Keratinocyte (primary cell): ENCODE measurements around the gene RNF112.

Experiments used
- EZH2 ChIP-seq: IDR thresholded peaks from one replicate; pipeline ENCODE4 v1.6.1; 2012; ENCODE audit warnings: inconsistent platforms, mild to moderate bottlenecking, low read length, moderate library complexity
- TF ChIP-seq, protein P1 (sequence below), 3 experiments: IDR thresholded peaks in 1 of 3; conservative IDR thresholded peaks in 1 of 3; optimal IDR thresholded peaks in 1 of 3; 2 replicates in 2 of 3; 3 replicates in 1 of 3; pipeline versions ENCODE3 to v1.5.1; 2011; ENCODE audit warnings: low read length in 3 of 3, mild to moderate bottlenecking in 3 of 3, moderate library complexity in 2 of 3, control low read depth in 1 of 3, inconsistent platforms in 1 of 3; ENCODE audit not compliant: insufficient read depth in 2 of 3; ENCODE audit errors: extremely low read depth in 1 of 3

DNA sequence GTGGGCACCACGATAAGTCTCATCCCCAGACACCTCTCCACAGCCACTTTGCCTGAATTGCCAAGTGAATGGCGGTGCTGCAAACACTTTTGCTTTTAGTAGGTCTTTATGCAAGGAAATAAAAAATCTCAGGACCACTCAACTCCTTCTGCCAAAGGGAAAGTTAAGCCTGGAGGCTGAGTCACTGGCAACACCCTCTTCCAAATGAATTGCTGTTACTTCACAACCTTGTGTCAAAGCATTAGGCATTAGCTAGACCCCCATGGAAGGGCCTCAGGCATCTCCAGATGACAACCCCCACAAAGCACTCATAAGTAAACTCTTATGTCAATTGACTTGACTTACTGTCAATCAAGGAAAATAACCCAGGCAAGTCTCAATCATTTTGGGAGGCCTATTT lies 43.0 kb downstream of the RNF112 start:
- TF ChIP-seq, protein P1, sequence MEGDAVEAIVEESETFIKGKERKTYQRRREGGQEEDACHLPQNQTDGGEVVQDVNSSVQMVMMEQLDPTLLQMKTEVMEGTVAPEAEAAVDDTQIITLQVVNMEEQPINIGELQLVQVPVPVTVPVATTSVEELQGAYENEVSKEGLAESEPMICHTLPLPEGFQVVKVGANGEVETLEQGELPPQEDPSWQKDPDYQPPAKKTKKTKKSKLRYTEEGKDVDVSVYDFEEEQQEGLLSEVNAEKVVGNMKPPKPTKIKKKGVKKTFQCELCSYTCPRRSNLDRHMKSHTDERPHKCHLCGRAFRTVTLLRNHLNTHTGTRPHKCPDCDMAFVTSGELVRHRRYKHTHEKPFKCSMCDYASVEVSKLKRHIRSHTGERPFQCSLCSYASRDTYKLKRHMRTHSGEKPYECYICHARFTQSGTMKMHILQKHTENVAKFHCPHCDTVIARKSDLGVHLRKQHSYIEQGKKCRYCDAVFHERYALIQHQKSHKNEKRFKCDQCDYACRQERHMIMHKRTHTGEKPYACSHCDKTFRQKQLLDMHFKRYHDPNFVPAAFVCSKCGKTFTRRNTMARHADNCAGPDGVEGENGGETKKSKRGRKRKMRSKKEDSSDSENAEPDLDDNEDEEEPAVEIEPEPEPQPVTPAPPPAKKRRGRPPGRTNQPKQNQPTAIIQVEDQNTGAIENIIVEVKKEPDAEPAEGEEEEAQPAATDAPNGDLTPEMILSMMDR (optimal IDR thresholded peaks at IDR 0.05 in 1 of 3, IDR thresholded peaks at IDR 0.05 in 1 of 3, conservative IDR thresholded peaks at IDR 0.05 in 1 of 3; ENCODE audit: extremely low read depth in 1 of 3, insufficient read depth in 2 of 3, low read length in 3 of 3), result no peak
- TF ChIP-seq EZH2, result no peak
